Stimulated activated CD4-positive, alpha-beta T cell treated with anti-CD3 and anti-CD28 coated beads, Interleukin-15, amount 100 ng/mL, for 1 hour (primary cell): ENCODE data around the gene FMN2.

ENCODE experiments used
- DNase-seq, 2 donors: peaks; one replicate each; pipeline ENCODE4 v3.0.0-alpha.2; 2020; ENCODE audit warnings: low read depth in 1 of 2, low spot score in 1 of 2

Gene FMN2

GRCh38 chr1:240193679-240194078 is 102.0 kb downstream of the FMN2 start:
- DNase-seq = no peak

DNA sequence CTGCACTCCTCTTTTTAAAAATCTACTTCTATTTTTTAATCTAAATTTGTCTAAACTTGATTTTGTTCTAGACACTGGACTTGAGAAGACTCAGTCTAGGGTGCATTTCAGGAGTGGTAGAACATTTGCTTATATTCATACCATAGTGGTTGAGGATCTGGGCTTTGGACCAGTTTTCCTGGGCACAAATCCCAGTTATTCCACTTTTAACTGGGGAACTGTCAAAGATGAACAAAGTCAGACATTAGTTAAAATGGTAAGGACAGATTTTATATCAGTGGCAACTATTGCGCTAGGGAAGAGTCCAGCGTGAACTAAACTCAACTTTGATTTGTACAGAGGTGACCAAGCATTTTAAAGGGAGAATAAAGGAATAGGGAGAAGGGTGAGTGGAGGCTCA is 102.4 kb downstream of the FMN2 start:
- DNase-seq = no peak

DNA sequence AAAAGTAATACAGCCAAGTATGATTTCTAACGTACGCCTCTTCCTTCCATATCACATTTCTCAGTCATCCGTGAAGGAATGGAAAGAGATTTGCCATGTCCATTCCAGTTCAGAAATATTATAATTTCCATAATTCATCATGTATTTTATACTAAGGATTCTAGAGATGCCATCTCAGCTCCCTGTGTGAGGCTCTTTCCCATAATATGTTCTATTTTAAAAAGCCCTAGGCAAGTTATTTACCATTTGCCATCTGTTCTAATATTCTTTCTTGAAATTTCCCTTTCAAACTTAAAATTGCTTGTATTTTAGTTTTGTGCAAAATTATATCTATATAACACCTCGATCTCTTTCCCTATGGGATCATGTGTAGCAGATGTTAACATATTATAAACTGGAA is 106.7 kb downstream of the FMN2 start:
- no peak for DNase-seq

- no peak for DNase-seq
Observed at GRCh38 chr1:240199758-240200645, 108.3 kb downstream of the FMN2 start.

- no peak for DNase-seq
Observed at GRCh38 chr1:240201931-240202330, 110.2 kb downstream of the FMN2 start.

DNA sequence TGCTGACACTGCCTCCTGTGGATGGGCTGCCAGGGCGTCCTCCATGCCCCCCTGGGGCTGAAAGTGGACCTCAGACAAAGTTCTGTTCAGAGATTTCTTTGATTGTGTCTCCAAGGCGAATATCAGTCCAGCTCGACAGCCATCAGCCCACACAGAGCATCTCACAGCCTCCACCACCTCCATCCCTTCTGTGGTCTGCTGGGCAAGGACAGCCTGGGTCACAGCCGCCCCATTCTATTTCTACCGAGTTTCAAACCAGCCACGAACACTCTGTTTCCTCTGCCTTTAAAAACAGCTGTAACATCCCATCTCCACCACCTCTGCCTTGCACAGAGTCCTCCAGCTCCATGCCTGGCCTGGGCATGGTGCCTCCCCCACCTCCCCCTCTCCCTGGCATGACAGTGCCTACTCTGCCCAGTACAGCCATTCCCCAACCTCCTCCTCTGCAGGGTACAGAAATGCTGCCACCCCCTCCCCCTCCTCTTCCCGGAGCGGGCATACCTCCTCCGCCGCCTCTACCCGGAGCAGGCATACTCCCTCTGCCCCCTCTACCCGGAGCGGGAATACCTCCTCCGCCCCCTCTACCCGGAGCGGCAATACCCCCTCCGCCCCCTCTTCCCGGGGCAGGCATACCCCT is 115.5 kb downstream of the FMN2 start:
- no peak for DNase-seq

DNA sequence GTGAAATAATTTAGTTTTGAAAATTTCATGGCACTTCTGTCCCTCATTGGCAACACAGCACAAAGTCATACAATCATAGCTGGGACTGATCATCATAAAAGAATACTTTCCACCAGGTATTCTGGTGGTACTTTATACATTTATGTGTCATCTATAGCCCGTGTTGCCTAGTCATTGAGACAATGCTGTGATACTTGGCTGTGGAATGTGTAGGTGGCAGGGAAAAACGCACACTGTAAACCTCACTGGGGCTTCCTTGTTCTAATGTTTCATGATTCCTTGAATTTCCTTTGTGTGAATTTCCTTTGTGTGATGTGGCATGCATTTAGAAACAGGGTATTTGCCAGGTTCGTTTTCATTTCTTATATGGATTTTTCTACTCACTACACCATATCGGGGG is 118.3 kb downstream of the FMN2 start:
- no peak for DNase-seq

DNA sequence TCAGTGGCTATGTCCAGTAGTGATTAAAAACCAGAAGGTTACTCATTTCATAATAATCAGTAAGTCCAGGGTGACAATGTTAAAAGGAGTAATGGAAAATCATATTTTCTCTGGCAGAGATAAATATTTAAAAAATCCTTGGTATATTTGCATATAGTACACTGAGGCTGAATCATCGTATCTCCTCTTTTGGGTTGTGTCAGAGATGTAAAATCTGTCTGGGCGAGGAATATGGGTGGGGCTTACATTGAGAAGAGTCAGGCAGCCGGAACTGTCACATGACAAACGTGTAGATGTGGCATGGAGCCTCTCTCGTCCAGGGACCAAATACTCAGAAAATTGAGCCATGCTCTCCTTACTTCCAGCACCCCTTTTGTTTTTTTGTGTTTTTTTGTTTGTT is 120.9 kb downstream of the FMN2 start:
- no peak for DNase-seq

DNA sequence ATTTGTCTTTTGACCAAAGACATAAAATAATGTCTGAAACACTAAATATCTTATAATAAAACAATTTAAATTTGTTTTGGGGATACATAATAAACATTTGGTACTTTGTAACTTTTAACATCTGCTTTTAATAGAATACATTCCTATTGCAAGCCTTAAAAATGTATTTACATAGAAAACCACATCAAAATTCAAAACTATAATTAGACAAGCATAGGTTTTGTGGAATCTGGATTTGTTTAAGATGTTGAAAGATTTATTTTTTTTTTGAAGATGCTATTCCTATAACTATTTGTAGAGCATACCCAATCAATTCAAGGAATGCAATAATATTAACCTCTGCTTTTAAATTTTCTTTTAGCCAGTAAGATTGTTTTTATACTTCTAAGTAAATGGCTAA is 125.7 kb downstream of the FMN2 start:
- DNase-seq = no peak

GRCh38 chr1:240219104-240219503 is 127.4 kb downstream of the FMN2 start:
- DNase-seq = no peak

DNA sequence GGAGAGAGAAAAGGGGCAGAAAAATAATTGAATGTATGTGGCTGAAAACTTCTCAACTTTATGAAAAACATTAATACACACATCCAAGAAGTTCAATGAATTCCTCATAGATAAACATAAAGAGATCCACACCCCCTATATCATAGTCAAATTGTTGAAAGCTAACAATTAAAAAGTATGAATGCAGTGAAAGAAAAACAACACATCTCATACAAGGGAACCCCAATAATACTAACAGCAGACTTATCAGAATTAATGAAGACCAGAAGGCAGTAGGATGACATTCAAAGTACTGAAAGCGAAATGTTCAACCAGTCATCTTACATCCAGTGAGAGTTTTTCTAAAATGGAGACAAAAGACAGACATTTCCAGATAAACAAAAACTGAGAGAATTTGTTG is 134.4 kb downstream of the FMN2 start:
- no peak for DNase-seq

GRCh38 chr1:240230816-240231215 is 139.1 kb downstream of the FMN2 start:
- no peak for DNase-seq

DNA sequence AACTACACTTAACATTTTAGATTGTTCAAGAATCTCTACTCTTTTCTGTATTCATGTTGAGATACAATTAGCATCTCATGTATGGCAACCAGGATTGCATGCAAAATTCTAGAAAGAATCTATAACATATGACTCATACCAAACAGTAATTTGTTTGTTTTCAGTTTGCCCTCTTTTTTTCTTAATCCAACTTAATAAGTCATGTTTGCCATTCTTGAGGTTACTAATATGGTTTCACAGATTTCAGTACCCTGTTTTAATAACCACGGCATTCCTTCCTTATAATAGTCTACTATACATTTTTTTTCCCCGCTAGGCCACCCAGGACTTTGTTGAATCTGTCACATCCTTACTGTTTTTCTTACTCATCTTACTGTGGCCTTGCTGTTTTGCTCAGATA is 140.8 kb downstream of the FMN2 start:
- no peak for DNase-seq

- no peak for DNase-seq
Observed at GRCh38 chr1:240234485-240235210, 143.0 kb downstream of the FMN2 start.

DNA sequence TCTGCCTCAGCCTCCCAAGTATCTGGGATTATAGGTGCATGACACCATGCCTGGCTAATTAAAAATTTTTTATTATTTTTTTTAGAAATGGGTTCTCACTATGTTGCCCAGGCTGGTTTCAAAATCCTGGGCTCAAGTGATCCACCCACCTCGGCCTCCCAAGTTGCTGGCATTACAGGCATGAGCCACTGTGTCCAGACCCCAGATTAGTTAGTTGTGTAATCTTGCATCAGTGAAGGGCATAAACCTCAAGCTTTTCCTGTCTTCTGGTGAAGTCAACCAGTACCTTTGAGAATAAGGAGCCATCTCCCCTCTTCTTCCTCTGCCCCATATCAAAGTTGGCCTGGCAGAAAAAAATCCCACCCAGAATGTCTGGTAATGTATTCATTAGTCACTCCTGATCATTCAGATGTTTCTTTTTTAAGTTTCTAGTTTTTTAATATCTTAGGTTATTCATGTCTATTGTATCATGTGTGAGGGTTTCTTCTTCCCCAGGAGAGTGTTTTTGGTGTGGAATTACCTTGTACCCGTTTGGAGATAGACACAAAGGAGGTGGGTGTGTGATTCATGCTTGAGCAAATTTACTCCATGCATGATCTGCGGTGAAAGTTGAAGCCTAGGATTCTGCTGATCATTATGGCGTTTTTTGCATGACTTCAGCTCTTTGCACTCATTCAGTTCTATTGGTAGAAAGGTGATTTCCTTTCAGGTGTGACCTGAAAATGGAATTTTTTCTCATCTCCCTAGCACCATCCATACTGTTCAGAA is 144.0 kb downstream of the FMN2 start:
- DNase-seq = no peak

GRCh38 chr1:240237305-240237721 is 145.6 kb downstream of the FMN2 start:
- DNase-seq = no peak

- DNase-seq = no peak
Observed at GRCh38 chr1:240239309-240239708, 147.6 kb downstream of the FMN2 start.

DNA sequence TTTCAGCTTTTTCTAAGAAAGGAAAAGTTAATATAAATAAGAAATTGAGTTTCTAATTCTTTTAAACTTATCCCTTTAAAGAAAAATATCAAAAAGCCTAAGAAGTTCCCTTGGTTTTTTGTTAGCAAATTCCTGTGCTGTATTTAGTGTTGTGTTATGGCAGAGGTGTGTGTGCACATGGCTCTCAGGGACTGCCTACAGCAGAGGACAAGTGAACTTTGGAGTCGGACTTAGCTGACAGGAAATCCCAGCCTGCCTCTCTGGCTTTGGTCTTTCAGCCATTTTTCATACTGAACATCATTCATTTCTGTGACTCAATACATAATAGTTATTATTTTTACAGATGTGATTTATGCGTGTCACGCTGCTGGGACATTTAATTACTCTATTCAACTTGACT is 149.6 kb downstream of the FMN2 start:
- DNase-seq = no peak

GRCh38 chr1:240242601-240243144 is 151.0 kb downstream of the FMN2 start:
- no peak for DNase-seq

DNA sequence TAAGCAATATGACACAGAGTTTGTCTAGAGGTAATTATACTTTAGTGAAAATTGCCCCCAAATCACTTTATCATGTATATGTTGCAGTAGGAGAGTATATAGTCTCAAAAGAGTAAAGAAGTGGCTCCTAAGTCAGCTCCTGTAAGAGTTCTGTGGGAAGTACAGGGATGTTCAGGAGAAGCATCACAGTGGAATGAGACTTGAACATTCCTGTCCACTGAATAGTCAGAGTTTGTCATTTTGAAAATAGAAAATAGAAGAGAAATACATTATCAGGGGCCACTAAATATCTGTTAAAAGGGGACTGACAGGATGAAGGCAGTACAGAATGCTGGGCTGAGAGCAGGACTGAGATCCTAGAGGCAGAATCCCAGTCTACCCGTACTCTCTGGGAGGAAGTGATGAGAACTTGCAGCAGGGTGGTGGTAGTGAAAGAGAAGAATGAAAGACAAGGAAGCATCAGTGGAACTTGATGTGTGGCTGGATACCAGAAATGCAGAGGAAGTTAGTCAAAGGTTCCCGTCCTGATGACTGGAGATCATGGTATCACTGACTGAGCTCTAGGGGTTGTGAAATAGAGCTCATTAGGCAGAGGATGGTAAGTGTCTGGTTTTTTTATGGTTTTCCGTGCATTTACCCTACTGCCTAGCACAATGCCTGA is 153.4 kb downstream of the FMN2 start:
- DNase-seq = no peak
